Measurements from ENCODE around the gene ANKS1B. TPM values are rescaled to one million over a fixed set of nuclear protein-coding genes. Genes with fewer than 3 reads are reported as not detected.

Gene ANKS1B
- total RNA-seq, 1 donor from 2014 or later = 2.3 TPM

DNA sequence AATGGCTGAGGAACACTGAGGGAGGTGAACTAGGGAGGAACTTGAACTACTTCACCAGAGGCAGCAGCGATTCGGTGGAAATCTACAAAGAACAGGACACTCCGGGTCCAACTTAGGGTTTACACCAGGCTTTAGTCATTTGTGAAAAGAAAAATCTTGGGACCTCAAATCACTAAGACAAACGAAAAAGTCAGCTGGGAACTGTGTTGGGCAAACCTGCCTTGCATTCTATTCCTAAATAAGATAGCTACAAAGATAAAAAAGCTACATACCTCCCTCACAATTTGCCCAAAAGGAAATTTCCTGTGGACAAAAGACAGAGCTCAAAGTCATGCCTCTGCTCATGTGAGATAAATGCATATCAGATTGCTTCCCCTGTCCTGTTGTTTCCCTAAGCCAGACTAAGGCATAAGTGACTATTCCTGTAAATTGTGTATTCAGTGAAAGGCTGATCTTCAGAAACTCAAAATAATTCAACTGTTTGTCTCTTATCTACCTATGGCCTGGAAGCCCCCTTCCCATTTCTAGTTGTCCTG is 1233.1 kb downstream of the ANKS1B start:
- H3K4me3 Mint-ChIP-seq (ENCODE audit: unreplicated experiment) = no peak overlapping the region
- peaks cover 4% of the 10 kb centered on the region for H3K9me3 Mint-ChIP-seq (ENCODE audit: low read depth)
- no peak for DNase-seq (ENCODE audit: low spot score)
- H3K4me1 Mint-ChIP-seq (ENCODE audit: low read depth) = peaks cover 25% of the 10 kb centered on the region
- no peaks in the 10 kb centered on the region for H3K27me3 Mint-ChIP-seq (ENCODE audit: low read depth)
- TF ChIP-seq, protein P1, sequence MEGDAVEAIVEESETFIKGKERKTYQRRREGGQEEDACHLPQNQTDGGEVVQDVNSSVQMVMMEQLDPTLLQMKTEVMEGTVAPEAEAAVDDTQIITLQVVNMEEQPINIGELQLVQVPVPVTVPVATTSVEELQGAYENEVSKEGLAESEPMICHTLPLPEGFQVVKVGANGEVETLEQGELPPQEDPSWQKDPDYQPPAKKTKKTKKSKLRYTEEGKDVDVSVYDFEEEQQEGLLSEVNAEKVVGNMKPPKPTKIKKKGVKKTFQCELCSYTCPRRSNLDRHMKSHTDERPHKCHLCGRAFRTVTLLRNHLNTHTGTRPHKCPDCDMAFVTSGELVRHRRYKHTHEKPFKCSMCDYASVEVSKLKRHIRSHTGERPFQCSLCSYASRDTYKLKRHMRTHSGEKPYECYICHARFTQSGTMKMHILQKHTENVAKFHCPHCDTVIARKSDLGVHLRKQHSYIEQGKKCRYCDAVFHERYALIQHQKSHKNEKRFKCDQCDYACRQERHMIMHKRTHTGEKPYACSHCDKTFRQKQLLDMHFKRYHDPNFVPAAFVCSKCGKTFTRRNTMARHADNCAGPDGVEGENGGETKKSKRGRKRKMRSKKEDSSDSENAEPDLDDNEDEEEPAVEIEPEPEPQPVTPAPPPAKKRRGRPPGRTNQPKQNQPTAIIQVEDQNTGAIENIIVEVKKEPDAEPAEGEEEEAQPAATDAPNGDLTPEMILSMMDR (IDR thresholded peaks at IDR 0.05) = no peak
- H3K36me3 Mint-ChIP-seq (ENCODE audit: low read depth) = no peaks in the 10 kb centered on the region
- H3K27ac Mint-ChIP-seq (ENCODE audit: unreplicated experiment) = no peak overlapping the region

DNA sequence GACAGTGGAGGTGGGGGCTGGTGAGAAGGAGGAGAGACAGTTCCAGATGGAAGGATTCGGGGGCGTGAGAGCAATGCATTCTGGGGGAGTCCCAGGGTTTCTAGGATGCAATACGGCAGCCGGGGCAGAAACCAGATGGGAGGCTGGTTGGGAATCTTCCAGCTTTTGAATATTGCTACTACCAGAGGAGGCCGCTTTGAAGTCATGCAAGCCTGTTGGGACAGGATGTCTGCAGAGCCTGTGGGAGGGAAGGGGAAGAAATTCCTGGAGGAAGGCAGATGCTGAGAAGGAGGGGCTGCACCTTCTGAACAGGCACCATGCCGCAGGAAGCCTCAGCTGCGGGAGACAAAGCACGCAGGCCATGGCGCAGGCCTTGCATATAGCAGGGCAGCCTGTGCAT is 1234.2 kb downstream of the ANKS1B start:
- H3K27me3 Mint-ChIP-seq (ENCODE audit: low read depth) = no peaks in the 10 kb centered on the region
- TF ChIP-seq, protein P1 (IDR thresholded peaks at IDR 0.05) = no peak
- H3K4me3 Mint-ChIP-seq (ENCODE audit: unreplicated experiment) = no peak overlapping the region
- no peak overlapping the region for H3K27ac Mint-ChIP-seq (ENCODE audit: unreplicated experiment)
- H3K9me3 Mint-ChIP-seq (ENCODE audit: low read depth) = no peaks in the 10 kb centered on the region
- H3K36me3 Mint-ChIP-seq (ENCODE audit: low read depth) = no peaks in the 10 kb centered on the region
- no peak for DNase-seq (ENCODE audit: low spot score)
- H3K4me1 Mint-ChIP-seq (ENCODE audit: low read depth) = peaks cover 21% of the 10 kb centered on the region

DNA sequence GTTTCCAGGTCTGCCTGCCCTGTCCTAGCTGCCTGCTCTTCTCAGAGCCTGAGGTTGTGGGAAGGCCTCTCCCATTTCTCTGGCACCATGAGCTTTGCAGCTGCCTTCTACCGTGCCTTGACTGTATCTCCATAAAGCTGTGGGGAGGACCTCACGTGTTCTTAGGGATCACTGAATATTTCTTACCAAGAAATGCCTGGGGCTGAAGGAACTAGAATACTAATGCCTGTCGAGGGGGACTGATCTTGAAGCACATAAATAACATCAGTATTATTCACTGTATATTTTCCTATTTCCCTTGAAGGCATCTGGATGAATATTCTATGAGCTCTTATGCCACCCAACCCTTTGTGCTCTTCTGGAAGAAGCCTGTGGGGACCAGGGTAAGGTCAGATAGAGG is 1236.3 kb downstream of the ANKS1B start:
- Mint-ChIP-seq H3K27ac (ENCODE audit: unreplicated experiment) (no peak overlapping the region), H3K4me1 (ENCODE audit: low read depth) (peaks cover 11% of the 10 kb centered on the region), H3K9me3 (ENCODE audit: low read depth) (no peaks in the 10 kb centered on the region), H3K36me3 (ENCODE audit: low read depth) (no peaks in the 10 kb centered on the region), H3K4me3 (ENCODE audit: unreplicated experiment) (no peak overlapping the region), H3K27me3 (ENCODE audit: low read depth) (no peaks in the 10 kb centered on the region)
- TF ChIP-seq, protein P1 (IDR thresholded peaks at IDR 0.05) = no peak
- no peak for DNase-seq (ENCODE audit: low spot score)

DNA sequence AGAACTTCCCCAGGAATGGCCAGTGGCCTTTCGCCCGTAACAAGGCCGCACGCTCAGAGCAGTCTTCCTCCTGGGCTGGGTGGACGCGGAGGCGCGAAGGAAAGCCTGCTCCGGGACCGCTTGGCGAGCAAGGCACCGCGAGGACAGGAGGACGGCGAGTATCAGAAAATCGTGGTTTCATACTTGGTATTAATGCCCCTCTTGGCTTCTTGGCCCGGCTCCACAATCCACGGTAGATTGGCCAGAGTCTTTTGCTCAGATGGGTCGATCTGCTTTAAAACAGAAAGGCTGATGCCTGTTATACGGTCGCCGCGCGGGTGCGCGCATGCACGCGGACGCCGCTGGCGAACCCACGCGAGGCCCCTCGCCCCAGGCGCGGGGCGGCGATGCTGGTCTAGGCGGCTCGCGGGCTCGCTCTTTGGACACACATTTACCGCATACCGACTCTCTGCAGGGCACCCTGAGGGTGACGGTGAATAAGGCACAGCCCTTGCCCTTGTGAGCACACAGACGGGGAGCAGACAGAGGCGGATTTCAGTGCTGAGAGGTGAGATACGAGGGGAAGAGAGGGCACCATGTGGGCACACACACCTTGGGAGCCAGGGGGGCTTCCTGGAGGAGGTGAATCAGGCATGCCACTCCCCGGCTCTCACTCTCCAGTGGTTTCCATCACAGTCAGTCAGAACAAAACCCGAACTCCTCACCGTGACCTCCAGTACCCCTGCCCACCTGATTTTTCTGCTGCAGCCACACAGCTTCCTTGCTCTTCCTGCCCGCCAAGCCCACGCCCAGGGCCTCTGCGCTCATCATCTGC is 1239.0 kb downstream of the ANKS1B start:
- no peaks in the 10 kb centered on the region for H3K27me3 Mint-ChIP-seq (ENCODE audit: low read depth)
- H3K36me3 Mint-ChIP-seq (ENCODE audit: low read depth) = no peaks in the 10 kb centered on the region
- no peaks in the 10 kb centered on the region for H3K9me3 Mint-ChIP-seq (ENCODE audit: low read depth)
- H3K4me3 Mint-ChIP-seq (ENCODE audit: unreplicated experiment) = peak overlapping the region; percentile 46
- H3K4me1 Mint-ChIP-seq (ENCODE audit: low read depth) = peaks cover 10% of the 10 kb centered on the region
- no peak overlapping the region for H3K27ac Mint-ChIP-seq (ENCODE audit: unreplicated experiment)
- TF ChIP-seq, protein P1 (IDR thresholded peaks at IDR 0.05) = no peak
- peak; percentile 68 for DNase-seq (ENCODE audit: low spot score)

DNA sequence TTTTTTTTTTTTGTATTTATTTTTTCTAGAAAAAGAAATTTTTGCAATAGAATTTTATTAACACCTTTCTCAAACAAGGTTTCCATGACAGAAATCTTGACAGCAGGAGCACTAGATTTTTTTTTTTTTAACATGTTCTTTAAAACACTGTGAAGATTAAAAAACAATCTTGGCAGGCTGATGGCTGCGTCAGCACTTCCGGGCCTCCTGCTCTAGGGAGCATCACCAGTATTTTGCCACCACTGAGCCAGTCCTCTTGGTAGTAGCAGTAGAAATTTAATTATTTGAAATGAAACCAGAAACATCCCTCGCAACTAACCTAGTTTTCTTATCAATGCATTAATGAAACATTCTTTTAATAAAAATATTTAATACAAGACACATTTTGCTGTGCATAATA is 1240.1 kb downstream of the ANKS1B start:
- Mint-ChIP-seq H3K36me3 (ENCODE audit: low read depth) (no peaks in the 10 kb centered on the region), H3K27ac (ENCODE audit: unreplicated experiment) (no peak overlapping the region), H3K4me3 (ENCODE audit: unreplicated experiment) (no peak overlapping the region), H3K4me1 (ENCODE audit: low read depth) (peaks cover 8% of the 10 kb centered on the region), H3K27me3 (ENCODE audit: low read depth) (no peaks in the 10 kb centered on the region), H3K9me3 (ENCODE audit: low read depth) (no peaks in the 10 kb centered on the region)
- TF ChIP-seq, protein P1 (IDR thresholded peaks at IDR 0.05) = no peak
- no peak for DNase-seq (ENCODE audit: low spot score)
